SK-N-MC (cell line): ENCODE data around the gene ABCA12.

ENCODE experiments used
- EZH2 ChIP-seq: fragments of 200-600 bp; sonication (generic); IDR thresholded peaks from one replicate; pipeline ENCODE4 v1.6.1; 2017; ENCODE audit warnings: antibody characterized with exemption
- FOXP2 ChIP-seq: optimal IDR thresholded peaks from 2 replicates; pipeline ENCODE3; 2011; ENCODE audit warnings: mild to moderate bottlenecking, moderate library complexity; ENCODE audit not compliant: insufficient read depth; ENCODE audit errors: extremely low read length, control extremely low read depth
- POLR2AphosphoS5 ChIP-seq: IDR thresholded peaks from 2 replicates; pipeline ENCODE4 v1.6.1; 2012; ENCODE audit warnings: mild to moderate bottlenecking, low read depth, low read length, borderline replicate concordance

DNA sequence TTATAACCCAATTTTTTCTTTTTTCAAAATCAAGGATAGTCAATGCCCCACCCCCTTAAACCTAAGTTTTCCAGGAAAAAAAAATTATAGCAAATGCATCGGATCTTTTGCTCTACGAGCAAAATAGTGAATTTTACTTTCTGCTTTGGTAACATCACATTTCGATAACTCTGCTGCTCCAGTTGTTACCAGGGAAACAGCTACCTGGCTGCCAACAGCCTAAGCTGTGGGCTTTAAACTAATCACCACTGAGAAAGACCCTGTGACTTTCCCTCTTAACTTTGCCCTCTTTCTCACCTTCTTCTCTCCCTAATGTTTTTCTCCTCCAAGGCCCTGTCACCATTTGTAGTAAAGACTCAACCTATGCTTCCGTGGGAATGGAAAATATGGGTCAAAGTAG, 145.5 kb downstream of the ABCA12 start:
- TF ChIP-seq POLR2AphosphoS5 (no peak), EZH2 (no peak), FOXP2 (no peak)
